ENCODE measurements around the gene KCNG2. TPM values are rescaled to one million over a fixed set of nuclear protein-coding genes. Genes with fewer than 3 reads are reported as not detected.

KCNG2 gene
- total and polyA plus RNA-seq, 5 experiments from 2014 or later, result not detected

- Mint-ChIP-seq H3K4me3 (no peak overlapping the region), H3K27ac (no peak overlapping the region), H3K4me1 (peaks cover 0 to 3% (median 1%) of the 10 kb centered on the region in 4 donors), H3K27me3 (peaks cover 0 to 6% (median 1%) of the 10 kb centered on the region in 5 donors), H3K36me3 (peaks cover 2 to 53% (median 2%) of the 10 kb centered on the region in 3 donors), H3K9me3 (peaks cover 15 to 61% (median 54%) of the 10 kb centered on the region in 9 donors)
- DNase-seq, result no peak
- POLR2A ChIA-PET, result no interaction called here
- no peak for ATAC-seq
Observed at GRCh38 chr18:79896738-79897137, 99.0 kb downstream of the KCNG2 start.

GRCh38 chr18:79897940-79898625 is 100.3 kb downstream of the KCNG2 start:
- POLR2A ChIA-PET, result no interaction called here
- no peak for DNase-seq
- Mint-ChIP-seq H3K27me3 (peaks cover 0 to 6% (median 1%) of the 10 kb centered on the region in 5 donors), H3K9me3 (peaks cover 11 to 49% (median 40%) of the 10 kb centered on the region in 9 donors), H3K36me3 (peaks cover 9 to 40% (median 11%) of the 10 kb centered on the region in 3 donors), H3K27ac (no peak overlapping the region), H3K4me3 (no peak overlapping the region), H3K4me1 (peaks cover 0 to 5% (median 2%) of the 10 kb centered on the region in 4 donors)
- no peak for ATAC-seq

GRCh38 chr18:79898952-79899608 is 101.3 kb downstream of the KCNG2 start:
- Mint-ChIP-seq H3K36me3 (peaks cover 10 to 30% (median 12%) of the 10 kb centered on the region in 3 donors), H3K27me3 (peaks cover 0 to 6% (median 1%) of the 10 kb centered on the region in 5 donors), H3K4me3 (no peak overlapping the region), H3K9me3 (peaks cover 3 to 39% (median 31%) of the 10 kb centered on the region in 9 donors), H3K4me1 (peaks cover 0 to 5% (median 2%) of the 10 kb centered on the region in 4 donors), H3K27ac (no peak overlapping the region)
- POLR2A ChIA-PET, result no interaction called here
- DNase-seq (no peak), ATAC-seq (no peak)

GRCh38 chr18:79899609-79900445 is 102.1 kb downstream of the KCNG2 start:
- Mint-ChIP-seq H3K9me3 (peaks cover 3 to 33% (median 27%) of the 10 kb centered on the region in 9 donors), H3K4me1 (peaks cover 0 to 5% (median 2%) of the 10 kb centered on the region in 4 donors), H3K4me3 (peak overlapping the region in 1 of 10 donors; percentile 2), H3K27ac (no peak overlapping the region), H3K27me3 (peaks cover 0 to 6% (median 1%) of the 10 kb centered on the region in 5 donors), H3K36me3 (peaks cover 10 to 27% (median 12%) of the 10 kb centered on the region in 3 donors)
- no peak for DNase-seq
- no peak for ATAC-seq
- POLR2A ChIA-PET, result no interaction called here

GRCh38 chr18:79900610-79901570 is 103.2 kb downstream of the KCNG2 start:
- POLR2A ChIA-PET, result no interaction called here
- Mint-ChIP-seq H3K4me3 (no peak overlapping the region), H3K36me3 (peaks cover 10 to 18% (median 12%) of the 10 kb centered on the region in 3 donors), H3K27ac (peak overlapping the region in 1 of 10 donors; percentile 83), H3K9me3 (peaks cover 0 to 24% (median 17%) of the 10 kb centered on the region in 9 donors), H3K27me3 (peaks cover 0 to 3% (median 0%) of the 10 kb centered on the region in 5 donors), H3K4me1 (peaks cover 0 to 5% (median 4%) of the 10 kb centered on the region in 4 donors)
- DNase-seq, result no peak
- no peak for ATAC-seq

GRCh38 chr18:79901665-79902064 is 103.9 kb downstream of the KCNG2 start:
- peak overlapping the region in 6 of 10 donors; percentile 9 to 86 (median 45) for H3K27ac Mint-ChIP-seq
- no peak overlapping the region for H3K4me3 Mint-ChIP-seq
- peaks cover 0 to 20% (median 14%) of the 10 kb centered on the region in 9 donors for H3K9me3 Mint-ChIP-seq
- no peak for ATAC-seq
- POLR2A ChIA-PET, result no interaction called here
- H3K4me1 Mint-ChIP-seq, result peaks cover 0 to 5% (median 5%) of the 10 kb centered on the region in 4 donors
- H3K36me3 Mint-ChIP-seq, result peaks cover 10 to 14% (median 12%) of the 10 kb centered on the region in 3 donors
- DNase-seq, result no peak
- peaks cover 0 to 3% (median 0%) of the 10 kb centered on the region in 5 donors for H3K27me3 Mint-ChIP-seq

- Mint-ChIP-seq H3K36me3 (peaks cover 9 to 12% (median 10%) of the 10 kb centered on the region in 3 donors), H3K4me3 (no peak overlapping the region), H3K27me3 (peaks cover 0 to 3% (median 0%) of the 10 kb centered on the region in 5 donors), H3K9me3 (peaks cover 0 to 16% (median 10%) of the 10 kb centered on the region in 9 donors), H3K27ac (peak overlapping the region in 3 of 10 donors; percentile 9 to 83 (median 69)), H3K4me1 (peaks cover 0 to 5% (median 5%) of the 10 kb centered on the region in 4 donors)
- no peak for DNase-seq
- POLR2A ChIA-PET, result no interaction called here
- ATAC-seq, result no peak
Observed at GRCh38 chr18:79902075-79902474, 104.3 kb downstream of the KCNG2 start.

- no peak for DNase-seq
- H3K9me3 Mint-ChIP-seq, result peaks cover 0 to 10% (median 4%) of the 10 kb centered on the region in 9 donors
- peak overlapping the region in 1 of 10 donors; percentile 14 for H3K27ac Mint-ChIP-seq
- POLR2A ChIA-PET, result no interaction called here
- H3K36me3 Mint-ChIP-seq, result peaks cover 4 to 12% (median 9%) of the 10 kb centered on the region in 3 donors
- no peaks in the 10 kb centered on the region for H3K27me3 Mint-ChIP-seq
- peaks cover 0 to 5% (median 4%) of the 10 kb centered on the region in 4 donors for H3K4me1 Mint-ChIP-seq
- ATAC-seq, result no peak
- H3K4me3 Mint-ChIP-seq, result no peak overlapping the region
Observed at GRCh38 chr18:79902640-79903039, 104.9 kb downstream of the KCNG2 start.

GRCh38 chr18:79903071-79903635 is 105.4 kb downstream of the KCNG2 start:
- peaks cover 0 to 14% (median 12%) of the 10 kb centered on the region in 3 donors for H3K36me3 Mint-ChIP-seq
- no peak for ATAC-seq
- no peak overlapping the region for H3K4me3 Mint-ChIP-seq
- no peak for DNase-seq
- POLR2A ChIA-PET, result no interaction called here
- no peak overlapping the region for H3K27ac Mint-ChIP-seq
- H3K4me1 Mint-ChIP-seq, result peaks cover 0 to 5% (median 4%) of the 10 kb centered on the region in 4 donors
- no peaks in the 10 kb centered on the region for H3K27me3 Mint-ChIP-seq
- peaks cover 0 to 6% (median 0%) of the 10 kb centered on the region in 9 donors for H3K9me3 Mint-ChIP-seq

- H3K4me3 Mint-ChIP-seq, result no peak overlapping the region
- no peak overlapping the region for H3K27ac Mint-ChIP-seq
- peaks cover 0 to 6% (median 5%) of the 10 kb centered on the region in 4 donors for H3K4me1 Mint-ChIP-seq
- POLR2A ChIA-PET, result no interaction called here
- H3K9me3 Mint-ChIP-seq, result peaks cover 0 to 6% (median 0%) of the 10 kb centered on the region in 9 donors
- ATAC-seq, result no peak
- no peaks in the 10 kb centered on the region for H3K27me3 Mint-ChIP-seq
- peaks cover 0 to 19% (median 15%) of the 10 kb centered on the region in 3 donors for H3K36me3 Mint-ChIP-seq
- DNase-seq, result no peak
Observed at GRCh38 chr18:79903787-79904356, 106.1 kb downstream of the KCNG2 start.
